Vagina (tissue), 2 donors: ENCODE measurements around the gene TDRD7. TPM values are rescaled to one million over a fixed set of nuclear protein-coding genes. Genes with fewer than 3 reads are reported as not detected.
A peak's percentile ranks its signal among the peaks of the same experiment; 100 is the strongest.

ENCODE experiments used
- DNase-seq, 2 donors: peaks; one replicate each; pipeline ENCODE4 v3.0.0-alpha.2; 2017; ENCODE audit errors: extremely low spot score in 2 of 2
- H3K27ac ChIP-seq: fragments of 200-600 bp; sonication (generic); one replicate; pipeline ENCODE4 v1.5.1; 2019
- H3K27me3 ChIP-seq: fragments of 200-600 bp; sonication (generic); one replicate; pipeline ENCODE4 v1.5.1; 2019
- H3K36me3 ChIP-seq, 2 donors: fragments of 200-600 bp; sonication (generic); one replicate each; pipeline ENCODE4 v1.5.1; 2017 to 2019
- H3K4me1 ChIP-seq: fragments of 200-600 bp; sonication (generic); one replicate; pipeline ENCODE4 v1.5.1; 2019
- H3K4me3 ChIP-seq, 2 donors: fragments of 200-600 bp; sonication (generic); 1 replicate in 1 of 2; 2 replicates in 1 of 2; pipeline ENCODE4 v1.5.1; 2016 to 2019
- H3K9me3 ChIP-seq: fragments of 200-600 bp; sonication (generic); one replicate; pipeline ENCODE4 v1.5.1; 2019
- CTCF ChIP-seq, 3 experiments: fragments of 450-650 bp in 2 of 3; fragments of 200-600 bp in 1 of 3; sonication (generic) in 1 of 3; IDR thresholded peaks; one replicate each; pipeline ENCODE4 v1.5.1; 2017 to 2019; ENCODE audit warnings: antibody characterized with exemption in 3 of 3, mild to moderate bottlenecking in 2 of 3, moderate library complexity in 2 of 3
- POLR2A ChIP-seq, 2 donors: fragments of 450-650 bp; IDR thresholded peaks; one replicate each; pipeline ENCODE4 v1.6.1; 2017; ENCODE audit warnings: antibody characterized with exemption in 2 of 2, mild to moderate bottlenecking in 2 of 2, moderate library complexity in 2 of 2
- POLR2AphosphoS5 ChIP-seq, 2 donors: sonication (generic); formaldehyde crosslinking; IDR thresholded peaks; one replicate each; pipeline ENCODE4 v1.9.0; 2017; ENCODE audit warnings: antibody characterized with exemption in 2 of 2, mild to moderate bottlenecking in 2 of 2, low read depth in 1 of 2; ENCODE audit not compliant: insufficient read depth in 1 of 2
- intact Hi-C: fragments of 100-400 bp; cut with DNase I; formaldehyde crosslinking; loops from one replicate; pipeline ENCODE4 v1.15.1; 2023
- total RNA-seq: library from RNA; depleted of rRNA; stranded (reverse); fragments of >200 nt; gene quantifications from one replicate; pipeline ENCODE4 v1.2.3, GENCODE V29; 2016

The TDRD7 gene
- total RNA-seq, 1 donor from 2014 or later, result 13.5 TPM

DNA sequence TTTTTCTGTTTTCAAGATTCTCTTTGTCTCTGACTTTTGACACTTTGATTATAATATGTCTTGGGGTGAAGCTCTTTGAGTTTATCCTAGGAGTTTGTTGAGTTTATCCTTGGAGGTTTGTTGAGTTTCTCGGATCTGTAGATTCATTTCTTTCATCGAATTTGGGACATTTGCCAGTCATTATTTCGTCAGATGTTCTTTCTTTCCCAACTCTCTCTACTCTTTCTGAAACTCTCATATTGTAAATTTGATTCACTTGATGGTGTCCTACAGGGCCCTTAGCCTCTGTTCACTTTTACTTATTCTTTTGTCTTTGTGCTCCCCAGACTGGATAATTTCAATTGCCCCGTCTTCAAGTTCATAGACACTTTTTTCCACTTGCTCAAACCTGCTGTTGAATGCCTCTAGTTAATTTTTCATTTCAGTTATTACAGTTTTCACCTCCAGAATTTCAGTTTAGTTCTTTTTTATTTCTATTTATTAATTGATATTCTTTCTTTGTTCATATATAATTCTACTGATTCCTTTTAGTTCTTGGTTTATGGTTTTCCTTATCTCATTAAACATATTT, 8.1 kb upstream of the TDRD7 start:
- no peaks in the 10 kb centered on the region for H3K36me3 ChIP-seq
- H3K4me1 ChIP-seq, result no peaks in the 10 kb centered on the region
- peaks cover 10% of the 10 kb centered on the region for H3K9me3 ChIP-seq
- no peak for DNase-seq
- H3K27me3 ChIP-seq, result no peaks in the 10 kb centered on the region
- H3K4me3 ChIP-seq, result no peak overlapping the region
- TF ChIP-seq POLR2A (IDR thresholded peaks at IDR 0.05) (no peak), POLR2AphosphoS5 (IDR thresholded peaks at IDR 0.05; ENCODE audit: insufficient read depth in 1 of 2, low read depth in 1 of 2) (no peak), CTCF (IDR thresholded peaks at IDR 0.05) (no peak)
- no peak overlapping the region for H3K27ac ChIP-seq
- intact Hi-C loops, result no loop called here

DNA sequence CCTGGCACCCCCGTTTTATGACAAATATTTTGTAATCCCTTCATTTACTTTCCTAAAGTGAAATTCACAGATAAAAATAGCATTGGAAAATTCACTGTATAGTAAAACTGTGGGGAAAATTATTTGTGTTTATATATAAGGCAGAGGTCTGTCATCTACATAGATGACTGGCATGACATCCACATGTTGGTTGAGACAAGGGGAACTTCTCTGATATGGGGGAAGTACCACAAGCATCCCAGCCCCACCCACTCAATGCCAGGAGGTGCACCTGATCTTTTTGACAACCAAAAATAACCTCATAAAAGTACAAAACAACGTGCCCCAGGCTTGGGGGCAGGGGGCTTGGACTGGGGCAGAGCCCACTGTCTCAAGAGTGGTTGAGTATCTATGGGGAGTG, 6.3 kb upstream of the TDRD7 start:
- intact Hi-C loops, result no loop called here
- no peak for DNase-seq
- no peak overlapping the region for H3K4me3 ChIP-seq
- TF ChIP-seq POLR2A (IDR thresholded peaks at IDR 0.05) (no peak), CTCF (IDR thresholded peaks at IDR 0.05) (no peak), POLR2AphosphoS5 (IDR thresholded peaks at IDR 0.05; ENCODE audit: insufficient read depth in 1 of 2, low read depth in 1 of 2) (no peak)
- H3K36me3 ChIP-seq, result no peaks in the 10 kb centered on the region
- no peak overlapping the region for H3K27ac ChIP-seq
- H3K9me3 ChIP-seq, result peaks cover 10% of the 10 kb centered on the region
- H3K27me3 ChIP-seq, result no peaks in the 10 kb centered on the region
- H3K4me1 ChIP-seq, result no peaks in the 10 kb centered on the region

GRCh38 chr9:97406620-97407177, 5.2 kb upstream of the TDRD7 start:
- TF ChIP-seq POLR2AphosphoS5 (IDR thresholded peaks at IDR 0.05; ENCODE audit: insufficient read depth in 1 of 2, low read depth in 1 of 2) (no peak), POLR2A (IDR thresholded peaks at IDR 0.05) (no peak), CTCF (IDR thresholded peaks at IDR 0.05) (no peak)
- H3K4me3 ChIP-seq, result no peak overlapping the region
- no peak overlapping the region for H3K27ac ChIP-seq
- no peaks in the 10 kb centered on the region for H3K36me3 ChIP-seq
- intact Hi-C loops, result no loop called here
- H3K9me3 ChIP-seq, result peaks cover 10% of the 10 kb centered on the region
- no peak for DNase-seq
- H3K27me3 ChIP-seq, result no peaks in the 10 kb centered on the region
- H3K4me1 ChIP-seq, result peaks cover 4% of the 10 kb centered on the region

GRCh38 chr9:97408562-97408961, 3.3 kb upstream of the TDRD7 start:
- DNase-seq, result no peak
- peaks cover 5% of the 10 kb centered on the region for H3K9me3 ChIP-seq
- peaks cover 15% of the 10 kb centered on the region for H3K4me1 ChIP-seq
- no peaks in the 10 kb centered on the region for H3K27me3 ChIP-seq
- intact Hi-C loops, result no loop called here
- H3K4me3 ChIP-seq, result no peak overlapping the region
- H3K27ac ChIP-seq, result no peak overlapping the region
- no peaks in the 10 kb centered on the region for H3K36me3 ChIP-seq
- no peak for TF ChIP-seq POLR2AphosphoS5 (IDR thresholded peaks at IDR 0.05; ENCODE audit: insufficient read depth in 1 of 2, low read depth in 1 of 2)
- no peak for TF ChIP-seq POLR2A (IDR thresholded peaks at IDR 0.05)
- no peak for TF ChIP-seq CTCF (IDR thresholded peaks at IDR 0.05)

- no peak for TF ChIP-seq POLR2AphosphoS5 (IDR thresholded peaks at IDR 0.05; ENCODE audit: insufficient read depth in 1 of 2, low read depth in 1 of 2)
- TF ChIP-seq CTCF (IDR thresholded peaks at IDR 0.05), result no peak
- no peak for TF ChIP-seq POLR2A (IDR thresholded peaks at IDR 0.05)
- Histone ChIP-seq H3K27me3 (no peaks in the 10 kb centered on the region), H3K36me3 (no peaks in the 10 kb centered on the region), H3K4me1 (peaks cover 20% of the 10 kb centered on the region), H3K27ac (peak overlapping the region; percentile 92), H3K9me3 (no peaks in the 10 kb centered on the region), H3K4me3 (peak overlapping the region; percentile 75 to 96)
- no peak for DNase-seq
- intact Hi-C loops, result loop anchor here (5.0 kb wide), 1 partner anchor 206 kb away; no protein-coding TSS in a partner anchor
These were observed 482 bp upstream of the TDRD7 start for GRCh38 chr9:97411440-97411788.
